ENCODE results near the gene RTN4RL1. TPM values are rescaled to one million over a fixed set of nuclear protein-coding genes. Genes with fewer than 3 reads are reported as not detected.

The RTN4RL1 gene
- total RNA-seq, 6 experiments from 2014 or later: 0.54 to 2.6 (median 1.4) TPM

DNA sequence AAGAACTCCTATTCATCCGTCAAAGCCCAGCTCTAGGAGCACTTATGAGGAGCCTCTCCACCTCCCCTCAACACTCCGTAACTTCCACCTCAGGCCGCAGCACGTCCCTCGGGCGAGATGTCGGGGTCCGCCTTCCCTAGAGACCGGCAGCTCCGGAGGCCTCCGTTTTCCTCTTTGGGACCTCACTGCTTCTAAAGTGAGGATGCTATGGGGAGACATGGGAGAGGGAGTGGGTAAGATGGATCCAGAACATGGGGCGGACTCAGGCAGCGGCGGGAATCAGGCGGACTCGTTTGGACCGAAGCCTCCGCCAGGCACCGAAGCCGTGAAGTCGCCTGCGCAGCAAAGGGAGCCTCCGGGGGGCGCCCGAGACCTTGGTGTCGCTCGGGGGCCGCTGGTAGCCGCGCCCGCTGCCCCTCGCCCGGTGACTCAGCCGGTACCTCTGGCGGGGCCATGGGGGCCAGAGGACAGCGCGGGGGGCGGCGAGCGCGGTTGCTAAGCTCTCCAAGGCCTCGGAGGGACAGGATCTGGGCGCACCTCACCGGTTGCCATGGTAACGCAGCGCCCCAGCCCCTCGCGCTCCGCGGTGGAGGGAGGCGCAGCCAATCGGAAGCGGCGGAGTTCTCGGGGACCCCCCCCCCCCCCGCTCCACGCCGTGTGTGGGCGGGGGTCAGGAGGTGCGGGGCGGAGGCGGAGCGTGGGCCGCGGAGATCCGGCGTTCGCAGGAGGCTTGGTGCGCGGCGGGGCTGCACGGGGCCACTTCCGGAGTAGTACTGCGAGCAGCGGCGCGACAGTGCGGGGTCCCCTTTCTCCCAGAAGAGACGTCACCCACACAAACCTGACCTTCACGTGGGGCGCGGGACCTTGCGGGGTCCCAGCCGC is 28.5 kb upstream of the RTN4RL1 start:
- 9% methylated on average over 14 of the region's 84 CpGs for WGBS (ENCODE audit: insufficient coverage, low coverage, low lambda C conversion rate, missing lambda C conversion rate)
- DNase-seq (peak; percentile 66 to 82 (median 76)), ATAC-seq (peak; percentile 4 to 21 (median 9))
- Histone ChIP-seq H3K4me3 (peak overlapping the region; percentile 14 to 43 (median 29)), H3K9me3 (no peaks in the 10 kb centered on the region), H3K4me1 (peaks cover 0 to 47% (median 7%) of the 10 kb centered on the region in 4 donors), H3K27me3 (peaks cover 0 to 19% of the 10 kb centered on the region in 2 donors), H3K36me3 (no peaks in the 10 kb centered on the region), H3K27ac (peak overlapping the region in 1 of 3 donors; percentile 89)
- TF ChIP-seq, protein P1, sequence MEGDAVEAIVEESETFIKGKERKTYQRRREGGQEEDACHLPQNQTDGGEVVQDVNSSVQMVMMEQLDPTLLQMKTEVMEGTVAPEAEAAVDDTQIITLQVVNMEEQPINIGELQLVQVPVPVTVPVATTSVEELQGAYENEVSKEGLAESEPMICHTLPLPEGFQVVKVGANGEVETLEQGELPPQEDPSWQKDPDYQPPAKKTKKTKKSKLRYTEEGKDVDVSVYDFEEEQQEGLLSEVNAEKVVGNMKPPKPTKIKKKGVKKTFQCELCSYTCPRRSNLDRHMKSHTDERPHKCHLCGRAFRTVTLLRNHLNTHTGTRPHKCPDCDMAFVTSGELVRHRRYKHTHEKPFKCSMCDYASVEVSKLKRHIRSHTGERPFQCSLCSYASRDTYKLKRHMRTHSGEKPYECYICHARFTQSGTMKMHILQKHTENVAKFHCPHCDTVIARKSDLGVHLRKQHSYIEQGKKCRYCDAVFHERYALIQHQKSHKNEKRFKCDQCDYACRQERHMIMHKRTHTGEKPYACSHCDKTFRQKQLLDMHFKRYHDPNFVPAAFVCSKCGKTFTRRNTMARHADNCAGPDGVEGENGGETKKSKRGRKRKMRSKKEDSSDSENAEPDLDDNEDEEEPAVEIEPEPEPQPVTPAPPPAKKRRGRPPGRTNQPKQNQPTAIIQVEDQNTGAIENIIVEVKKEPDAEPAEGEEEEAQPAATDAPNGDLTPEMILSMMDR (IDR thresholded peaks at IDR 0.05): peak; percentile 38 to 59 (median 49)
- TF ChIP-seq POLR2A (IDR thresholded peaks at IDR 0.05): peak; percentile 10
- intact Hi-C loops (cut with DNase I): loop anchor here in 1 of 2 donors (10.0 kb wide), 1 partner anchor 191 kb away; no protein-coding TSS in a partner anchor

DNA sequence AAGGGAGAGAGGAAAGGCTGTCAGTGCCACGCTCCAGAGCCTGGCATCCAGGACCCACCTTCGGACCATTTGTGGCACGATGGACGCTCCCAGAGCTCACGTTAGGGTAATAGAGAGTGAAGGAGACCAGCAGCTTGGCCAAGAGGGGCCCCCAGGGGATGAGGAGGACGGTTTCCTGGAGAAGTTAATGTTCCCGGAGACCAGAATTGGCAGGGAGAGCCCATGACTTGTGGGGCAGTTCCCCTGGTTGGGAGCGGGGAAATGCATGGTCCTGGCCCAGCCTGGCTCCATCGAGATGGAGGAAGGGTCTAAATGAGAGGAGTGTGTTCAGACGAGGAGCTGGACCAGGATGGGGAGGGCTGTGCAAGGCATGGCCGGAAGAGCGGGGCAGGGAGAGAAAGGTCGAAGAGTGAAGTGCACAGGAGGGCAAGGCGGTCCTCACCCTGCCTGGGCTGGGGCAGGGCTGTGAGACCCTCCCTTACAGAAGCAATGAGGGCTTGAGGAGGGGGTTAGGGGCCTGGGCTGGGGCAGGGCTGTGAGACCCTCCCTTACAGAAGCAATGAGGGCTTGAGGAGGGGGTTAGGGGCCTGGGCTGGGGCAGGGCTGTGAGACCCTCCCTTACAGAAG is 26.9 kb upstream of the RTN4RL1 start:
- ATAC-seq (no peak), DNase-seq (no peak)
- Histone ChIP-seq H3K4me3 (no peak overlapping the region), H3K9me3 (no peaks in the 10 kb centered on the region), H3K27ac (no peak overlapping the region), H3K27me3 (peaks cover 0 to 6% of the 10 kb centered on the region in 2 donors), H3K36me3 (no peaks in the 10 kb centered on the region), H3K4me1 (peaks cover 0 to 34% (median 5%) of the 10 kb centered on the region in 4 donors)
- intact Hi-C loops (cut with DNase I): loop anchor here in 1 of 2 donors (10.0 kb wide), 1 partner anchor 193 kb away; no protein-coding TSS in a partner anchor
- 39% methylated on average over 14 of the region's 14 CpGs for WGBS (ENCODE audit: insufficient coverage, low coverage, low lambda C conversion rate, missing lambda C conversion rate)
- TF ChIP-seq, protein P1 (IDR thresholded peaks at IDR 0.05): no peak
- no peak for TF ChIP-seq POLR2A (IDR thresholded peaks at IDR 0.05)

GRCh38 chr17:2051061-2051932 is 26.2 kb upstream of the RTN4RL1 start:
- Histone ChIP-seq H3K4me1 (peaks cover 0 to 26% (median 5%) of the 10 kb centered on the region in 4 donors), H3K27ac (no peak overlapping the region), H3K36me3 (no peaks in the 10 kb centered on the region), H3K9me3 (no peaks in the 10 kb centered on the region), H3K27me3 (peaks cover 0 to 2% of the 10 kb centered on the region in 2 donors), H3K4me3 (peak overlapping the region in 2 of 3 donors; percentile 48 to 75)
- TF ChIP-seq, protein P1 (IDR thresholded peaks at IDR 0.05): no peak
- TF ChIP-seq POLR2A (IDR thresholded peaks at IDR 0.05): no peak
- no peak for DNase-seq
- intact Hi-C loops (cut with DNase I): loop anchor here in 1 of 2 donors (10.0 kb wide), 1 partner anchor 194 kb away; no protein-coding TSS in a partner anchor
- no peak for ATAC-seq
- 5% methylated on average over 39 of the region's 81 CpGs for WGBS (ENCODE audit: insufficient coverage, low coverage, low lambda C conversion rate, missing lambda C conversion rate)

Data from right lobe of liver (tissue), 6 donors.